GM12872 (cell line): ENCODE data around the gene UBL7.

Experiments
- TF ChIP-seq, protein P1 (sequence below): IDR thresholded peaks from 3 replicates; pipeline ENCODE4 v1.5.1; 2011; ENCODE audit warnings: low read depth, mild to moderate bottlenecking, low read length, moderate library complexity; ENCODE audit not compliant: insufficient read depth

Gene UBL7

DNA sequence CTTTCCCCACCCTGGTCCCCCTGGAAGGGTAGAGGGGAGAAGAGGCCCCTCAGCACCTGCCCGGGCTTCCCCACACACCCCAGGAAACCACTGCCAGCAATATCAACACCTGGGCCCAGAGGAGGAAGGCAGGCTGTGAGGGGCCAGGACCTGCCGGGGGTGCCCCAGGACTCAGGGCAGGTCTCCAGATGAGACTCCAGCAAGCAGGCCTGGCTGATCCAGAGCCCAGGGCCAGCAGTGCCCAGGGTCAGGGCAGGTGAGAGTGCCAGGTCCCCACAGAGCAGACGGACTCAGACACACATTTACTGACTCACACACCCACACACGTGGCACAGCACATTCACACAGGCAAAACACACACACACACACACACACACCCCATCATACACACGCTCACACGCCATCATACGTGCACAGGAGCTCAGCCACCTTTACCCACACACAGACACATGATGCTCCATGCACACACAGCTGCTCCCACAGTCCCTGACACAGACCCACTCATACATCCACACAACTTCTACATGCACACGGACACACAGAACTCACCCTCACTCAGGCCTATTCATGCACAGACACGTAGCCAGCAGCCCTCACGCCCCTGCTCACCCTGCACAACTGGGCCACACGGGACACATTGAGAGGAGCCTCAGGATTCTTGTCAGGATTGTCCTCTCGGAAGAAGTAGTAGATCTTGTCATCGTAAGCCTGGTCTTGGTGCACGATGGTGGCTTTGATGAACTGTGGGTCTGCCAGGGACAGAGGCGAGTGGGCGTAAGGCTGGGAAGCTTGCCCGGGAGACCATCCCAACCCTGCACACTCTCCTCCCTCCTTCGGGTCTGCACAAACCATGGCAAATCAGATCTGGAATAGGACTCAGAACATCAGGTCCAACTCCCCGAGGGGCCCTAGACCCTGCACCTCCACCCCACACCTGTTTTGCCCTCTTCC lies 44.7 kb downstream of the UBL7 start:
- TF ChIP-seq, protein P1, sequence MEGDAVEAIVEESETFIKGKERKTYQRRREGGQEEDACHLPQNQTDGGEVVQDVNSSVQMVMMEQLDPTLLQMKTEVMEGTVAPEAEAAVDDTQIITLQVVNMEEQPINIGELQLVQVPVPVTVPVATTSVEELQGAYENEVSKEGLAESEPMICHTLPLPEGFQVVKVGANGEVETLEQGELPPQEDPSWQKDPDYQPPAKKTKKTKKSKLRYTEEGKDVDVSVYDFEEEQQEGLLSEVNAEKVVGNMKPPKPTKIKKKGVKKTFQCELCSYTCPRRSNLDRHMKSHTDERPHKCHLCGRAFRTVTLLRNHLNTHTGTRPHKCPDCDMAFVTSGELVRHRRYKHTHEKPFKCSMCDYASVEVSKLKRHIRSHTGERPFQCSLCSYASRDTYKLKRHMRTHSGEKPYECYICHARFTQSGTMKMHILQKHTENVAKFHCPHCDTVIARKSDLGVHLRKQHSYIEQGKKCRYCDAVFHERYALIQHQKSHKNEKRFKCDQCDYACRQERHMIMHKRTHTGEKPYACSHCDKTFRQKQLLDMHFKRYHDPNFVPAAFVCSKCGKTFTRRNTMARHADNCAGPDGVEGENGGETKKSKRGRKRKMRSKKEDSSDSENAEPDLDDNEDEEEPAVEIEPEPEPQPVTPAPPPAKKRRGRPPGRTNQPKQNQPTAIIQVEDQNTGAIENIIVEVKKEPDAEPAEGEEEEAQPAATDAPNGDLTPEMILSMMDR, result no peak

- TF ChIP-seq, protein P1, result no peak
These were observed 46.2 kb downstream of the UBL7 start for GRCh38 chr15:74414603-74415338.

DNA sequence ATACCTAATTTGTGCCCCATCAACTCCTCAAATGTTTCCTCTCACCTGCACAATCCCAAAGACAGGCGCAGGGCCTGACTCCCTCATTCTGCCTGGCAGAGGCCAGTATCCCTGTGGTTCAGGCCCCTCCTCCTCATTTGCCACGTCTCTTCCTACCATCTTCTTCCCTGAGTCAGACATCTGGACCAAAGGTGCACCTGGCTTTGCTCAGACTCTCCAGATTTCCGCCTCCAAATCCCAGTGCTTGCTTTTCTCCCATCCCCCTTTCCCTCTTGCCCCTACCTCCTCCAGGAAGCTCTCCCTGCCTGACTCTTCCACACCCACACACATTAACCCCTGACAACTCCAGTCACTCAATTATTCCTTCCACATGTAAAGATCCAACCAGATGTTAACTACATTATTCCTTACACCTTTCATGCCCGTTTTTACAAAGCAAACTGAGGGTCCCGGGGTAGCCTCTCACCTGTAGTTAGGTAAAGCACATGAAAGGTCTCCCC lies 46.8 kb downstream of the UBL7 start:
- TF ChIP-seq, protein P1, result no peak

- TF ChIP-seq, protein P1, result no peak
These were observed 47.4 kb downstream of the UBL7 start for GRCh38 chr15:74413350-74414080.

DNA sequence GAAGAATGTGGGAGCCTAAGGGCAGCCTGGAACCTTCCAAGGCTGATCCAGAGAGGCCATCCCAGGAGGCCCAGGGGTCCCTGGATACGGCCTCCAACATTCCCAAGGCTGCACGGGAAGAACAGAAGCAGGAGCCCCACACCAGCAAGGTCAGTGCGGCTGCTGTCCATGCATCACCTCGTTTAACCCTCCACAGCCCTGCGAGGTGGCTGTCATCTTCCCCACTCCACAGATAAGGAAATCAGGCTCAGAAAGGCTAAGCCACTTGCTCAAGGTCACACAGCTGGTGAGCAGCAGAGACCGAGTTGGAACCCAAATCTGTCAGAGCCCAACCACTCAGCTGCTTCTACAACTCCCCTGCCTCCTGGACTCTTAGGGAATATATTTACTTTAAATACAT lies 48.8 kb downstream of the UBL7 start:
- TF ChIP-seq, protein P1, result no peak

DNA sequence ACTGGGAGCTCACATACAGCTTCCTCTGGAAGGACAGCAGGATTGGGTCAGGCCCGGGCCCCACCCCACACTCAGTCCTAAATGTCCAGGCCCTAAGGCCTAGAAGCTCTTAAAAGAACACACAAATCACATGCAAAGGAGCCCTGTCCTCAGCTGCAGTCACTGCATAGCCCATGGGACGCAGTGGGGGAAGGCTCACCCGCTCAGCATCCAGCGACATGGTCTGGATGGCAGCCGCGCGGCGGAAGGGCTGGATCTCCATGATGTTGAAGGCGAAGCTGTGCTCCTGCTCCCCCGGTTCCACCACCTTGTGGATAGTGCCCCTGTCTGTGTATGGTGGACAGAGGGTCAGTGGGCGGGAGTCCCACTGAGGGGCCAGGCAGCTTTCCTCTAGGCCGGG lies 49.3 kb downstream of the UBL7 start:
- TF ChIP-seq, protein P1, result no peak

DNA sequence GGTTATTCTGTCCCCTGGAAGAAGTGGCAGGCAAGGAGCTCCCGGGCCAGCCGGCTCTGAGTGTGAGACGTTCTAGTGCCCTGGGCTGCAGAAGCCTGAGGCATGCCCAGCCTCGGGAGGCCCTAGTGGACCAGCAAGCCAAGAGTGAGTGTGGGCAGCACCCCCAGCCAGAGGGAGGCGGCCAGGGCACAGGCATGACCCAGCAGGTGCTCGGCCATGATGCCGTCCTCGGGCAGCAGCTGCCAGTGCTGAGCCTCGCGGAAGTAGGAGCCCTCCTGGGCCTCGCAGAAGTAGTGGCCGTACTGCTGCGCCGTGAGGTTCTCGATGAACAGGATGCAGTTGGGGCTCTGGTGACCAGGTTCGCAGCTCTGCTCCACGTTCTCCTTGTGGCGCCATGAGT lies 50.5 kb downstream of the UBL7 start:
- TF ChIP-seq, protein P1, result no peak
